GM23248 (cell line): ENCODE measurements around the gene FAT2.

ENCODE experiments used
- EZH2 ChIP-seq: fragments of 200-600 bp; sonication (generic); IDR thresholded peaks from 2 replicates; pipeline ENCODE4 v1.6.1; 2018; ENCODE audit warnings: antibody characterized with exemption, mild to moderate bottlenecking; ENCODE audit not compliant: insufficient read depth, poor library complexity, severe bottlenecking
- EZH2phosphoT487 ChIP-seq: fragments of 200-600 bp; sonication (generic); IDR thresholded peaks from 2 replicates; pipeline ENCODE4 v1.6.1; 2018; ENCODE audit warnings: antibody characterized with exemption, moderate library complexity, mild to moderate bottlenecking, low read depth; ENCODE audit not compliant: insufficient read depth

DNA sequence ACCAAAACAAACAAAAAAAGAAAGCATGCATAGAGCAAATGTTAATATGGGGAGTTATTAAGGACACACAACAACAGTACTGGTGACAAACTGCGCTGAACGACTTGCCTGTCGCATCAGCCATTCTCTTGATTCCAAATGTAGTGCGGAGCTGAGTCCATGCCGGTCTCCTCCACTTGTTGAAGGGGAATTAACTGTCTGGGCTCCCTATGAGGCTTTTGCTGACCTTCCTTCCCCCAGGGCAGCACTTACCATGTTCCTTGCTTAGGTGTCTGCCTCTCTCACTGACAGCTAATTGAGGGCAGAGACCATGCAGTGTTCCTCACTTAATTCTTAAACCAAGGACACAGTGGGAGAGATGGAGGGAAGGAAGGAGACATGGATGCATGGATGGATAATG, 40.8 kb upstream of the FAT2 start:
- TF ChIP-seq EZH2: no peak
- no peak for TF ChIP-seq EZH2phosphoT487
